Hematopoietic multipotent progenitor cell treated with erythropoietin and hydrocortisone succinate and interleukin-3 and kit ligand, for 6 days (in vitro differentiated cells): ENCODE measurements around the gene GMEB2.
A peak's percentile ranks its signal among the peaks of the same experiment; 100 is the strongest.
"Not testable (repeated sequence)": the region's sequence is repeated elsewhere in the genome, so short reads cannot be mapped to it uniquely, and the experiment has no call there.

Experiments used
- DNase-seq: peaks from one replicate; pipeline ENCODE4 v3.0.0-alpha.2; 2015

The GMEB2 gene

GRCh38 chr20:63657260-63657936 lies 30.5 kb upstream of the GMEB2 start:
- DNase-seq, result peak; percentile 40

- DNase-seq, result no peak
Observed at GRCh38 chr20:63656451-63656850, 29.6 kb upstream of the GMEB2 start.

- no peak for DNase-seq
Observed at GRCh38 chr20:63655249-63655648, 28.3 kb upstream of the GMEB2 start.

- no peak for DNase-seq
Observed at GRCh38 chr20:63653974-63654668, 27.2 kb upstream of the GMEB2 start.

- DNase-seq, result peak; percentile 90
Observed at GRCh38 chr20:63653041-63653973, 26.4 kb upstream of the GMEB2 start, which contains the start of gene STMN3. Gene STMN3, minus strand, starts transcription at chr20:63653424. Its CDS starts 79 bp downstream, at chr20:63653345.

DNA sequence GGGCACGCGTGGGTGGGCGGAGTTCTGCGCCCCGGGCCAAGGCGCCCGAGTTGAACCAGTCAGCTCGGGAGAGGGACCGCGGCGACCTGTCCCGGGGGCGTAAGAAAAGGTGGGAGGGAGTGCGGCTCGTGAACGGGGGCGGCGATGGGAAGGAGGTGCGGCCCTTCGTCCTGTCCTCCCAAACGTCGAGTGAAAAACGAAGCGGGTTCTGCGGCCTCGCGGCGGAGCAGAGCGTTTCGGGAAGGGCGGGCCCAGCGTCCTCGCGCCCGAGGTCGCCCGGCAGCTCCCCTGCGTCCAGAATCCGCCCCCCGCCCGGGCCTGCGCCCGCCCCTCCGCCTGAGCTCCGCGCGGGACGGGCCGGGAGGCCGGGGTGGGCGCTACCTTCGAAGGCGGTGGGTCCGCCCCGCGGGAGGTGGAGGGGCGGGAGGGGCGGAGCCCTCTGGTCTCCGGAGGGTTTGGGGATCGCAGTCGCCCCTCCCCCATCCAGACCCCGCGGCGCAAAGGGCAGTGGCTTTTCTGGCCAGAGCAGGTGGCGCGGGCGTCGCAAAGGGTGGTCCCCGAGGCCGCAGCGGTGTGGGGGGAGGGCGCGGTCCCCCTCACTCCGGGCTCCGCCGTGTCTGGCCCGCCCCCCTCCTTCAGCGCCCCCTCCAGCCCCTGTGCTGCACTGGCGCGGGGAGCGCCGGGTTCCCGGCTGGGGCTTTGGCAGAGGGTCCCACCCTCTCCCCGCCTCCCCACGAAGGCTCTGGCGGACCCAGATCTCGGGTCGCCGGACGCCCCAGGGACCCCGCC lies 25.5 kb upstream of the GMEB2 start:
- peak; percentile 32 for DNase-seq

GRCh38 chr20:63651942-63652191 lies 25.0 kb upstream of the GMEB2 start:
- DNase-seq, result no peak

GRCh38 chr20:63650486-63650885 lies 23.6 kb upstream of the GMEB2 start:
- DNase-seq, result not testable (repeated sequence)

DNA sequence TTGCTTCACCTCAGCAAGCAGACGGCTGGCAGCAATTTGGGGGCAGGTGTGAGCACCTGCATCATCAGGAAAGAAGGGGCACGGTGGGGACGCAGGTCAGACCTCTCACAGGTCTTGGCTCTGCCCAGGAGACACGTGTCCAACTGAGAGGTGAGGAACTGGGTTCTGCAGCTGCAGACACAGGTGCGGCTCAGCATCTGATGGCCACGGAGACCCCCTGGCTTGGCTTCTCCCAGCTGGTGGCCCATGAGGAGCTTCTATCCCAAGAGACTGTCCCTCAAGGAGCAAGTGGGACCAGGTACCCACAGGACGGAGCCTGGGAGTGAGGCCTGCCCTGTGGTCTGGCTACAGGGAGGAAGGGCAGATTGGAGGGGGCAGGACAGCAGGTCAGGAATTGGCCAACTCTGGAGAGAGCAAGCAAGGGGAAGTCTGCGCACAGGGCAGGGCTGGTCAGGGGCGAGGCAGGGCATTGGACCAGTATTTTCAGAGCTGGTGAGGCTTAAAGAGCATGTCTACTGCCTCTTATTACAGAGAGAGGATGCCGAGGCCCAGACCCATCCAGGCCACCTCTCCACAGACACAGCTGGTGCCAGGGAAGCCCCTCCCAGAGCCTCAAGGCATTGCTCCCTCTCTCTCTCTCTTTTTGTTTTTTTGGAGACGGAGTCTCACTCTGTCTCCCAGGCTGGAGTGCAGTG lies 22.1 kb upstream of the GMEB2 start:
- DNase-seq, result no peak

GRCh38 chr20:63648190-63648589 lies 21.3 kb upstream of the GMEB2 start:
- DNase-seq, result peak; percentile 57

DNA sequence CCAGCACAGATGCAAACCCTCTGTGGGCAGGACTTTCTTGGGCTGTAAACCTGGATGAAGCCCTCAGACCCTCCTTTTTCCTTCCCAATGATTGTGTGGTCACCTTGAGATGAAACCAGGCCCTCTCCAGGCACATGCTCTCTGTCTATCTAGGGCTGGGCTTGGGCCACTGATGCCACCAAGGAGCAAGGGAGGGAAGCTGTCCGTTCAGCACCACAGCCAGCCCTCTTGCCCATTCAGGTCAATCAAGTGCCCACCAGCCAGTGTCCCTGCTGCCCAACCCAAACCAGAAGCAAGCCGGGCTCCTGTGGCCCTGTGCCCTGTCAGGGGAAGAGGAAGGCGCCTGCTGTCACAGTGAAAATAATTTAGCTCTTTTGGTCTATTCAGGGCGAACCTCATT lies 18.3 kb upstream of the GMEB2 start:
- DNase-seq, result peak; percentile 44

DNA sequence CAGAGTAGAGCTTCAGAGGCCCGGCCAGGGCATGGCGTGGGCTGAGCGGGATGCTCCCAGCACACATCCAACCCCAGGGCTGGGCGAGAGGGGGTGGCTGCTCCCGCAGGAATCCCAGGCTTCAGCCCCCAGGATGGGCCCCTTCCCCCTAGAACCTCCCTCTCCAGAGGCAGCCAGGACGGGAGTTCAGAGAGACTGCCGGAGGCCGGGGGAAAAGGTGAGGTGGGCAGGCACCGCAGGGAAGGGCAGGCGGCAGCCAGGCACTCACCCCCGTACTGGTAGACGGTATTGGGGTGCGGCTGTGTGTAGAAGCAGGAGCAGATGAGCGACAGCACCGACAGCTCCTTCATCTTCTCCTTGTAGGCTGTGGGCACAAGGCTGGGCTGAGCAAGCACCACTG lies 17.0 kb upstream of the GMEB2 start:
- no peak for DNase-seq

GRCh38 chr20:63643499-63643898 lies 16.6 kb upstream of the GMEB2 start:
- no peak for DNase-seq

DNA sequence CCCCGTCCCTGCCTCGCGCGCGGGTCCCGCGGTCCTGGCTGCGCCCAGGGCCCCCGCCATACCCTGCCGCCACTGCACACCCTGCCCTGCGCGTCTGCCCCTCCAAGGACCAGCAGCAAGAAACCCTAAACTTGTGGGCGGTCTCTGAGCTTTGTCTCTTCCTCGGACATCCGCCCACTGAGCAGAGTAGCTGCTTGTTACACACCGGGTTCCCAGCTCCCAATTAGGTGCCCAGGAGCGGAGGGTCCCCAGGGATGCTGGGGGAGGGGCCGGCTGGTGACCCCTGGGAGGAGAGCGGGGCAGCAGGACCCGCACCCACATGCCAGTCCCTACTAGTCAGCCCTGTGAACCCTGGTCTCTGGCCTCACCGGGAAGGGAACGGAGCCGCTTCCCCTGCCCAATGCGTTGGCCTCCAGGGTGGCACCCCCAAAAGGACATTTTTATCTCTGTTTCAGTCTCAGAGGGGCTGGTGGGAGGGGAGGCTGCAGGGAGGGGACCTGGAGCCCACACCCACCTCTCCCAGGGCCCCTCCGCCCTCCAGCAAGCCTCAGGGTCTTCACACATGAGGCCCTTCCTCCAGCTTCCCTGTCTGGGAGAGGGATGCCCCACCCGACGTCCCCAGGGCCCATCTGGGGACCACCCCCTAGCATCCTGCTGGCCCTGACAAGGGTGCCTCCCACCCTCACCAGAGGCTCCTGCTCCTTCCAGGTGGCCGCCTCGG lies 15.8 kb upstream of the GMEB2 start:
- no peak for DNase-seq

DNA sequence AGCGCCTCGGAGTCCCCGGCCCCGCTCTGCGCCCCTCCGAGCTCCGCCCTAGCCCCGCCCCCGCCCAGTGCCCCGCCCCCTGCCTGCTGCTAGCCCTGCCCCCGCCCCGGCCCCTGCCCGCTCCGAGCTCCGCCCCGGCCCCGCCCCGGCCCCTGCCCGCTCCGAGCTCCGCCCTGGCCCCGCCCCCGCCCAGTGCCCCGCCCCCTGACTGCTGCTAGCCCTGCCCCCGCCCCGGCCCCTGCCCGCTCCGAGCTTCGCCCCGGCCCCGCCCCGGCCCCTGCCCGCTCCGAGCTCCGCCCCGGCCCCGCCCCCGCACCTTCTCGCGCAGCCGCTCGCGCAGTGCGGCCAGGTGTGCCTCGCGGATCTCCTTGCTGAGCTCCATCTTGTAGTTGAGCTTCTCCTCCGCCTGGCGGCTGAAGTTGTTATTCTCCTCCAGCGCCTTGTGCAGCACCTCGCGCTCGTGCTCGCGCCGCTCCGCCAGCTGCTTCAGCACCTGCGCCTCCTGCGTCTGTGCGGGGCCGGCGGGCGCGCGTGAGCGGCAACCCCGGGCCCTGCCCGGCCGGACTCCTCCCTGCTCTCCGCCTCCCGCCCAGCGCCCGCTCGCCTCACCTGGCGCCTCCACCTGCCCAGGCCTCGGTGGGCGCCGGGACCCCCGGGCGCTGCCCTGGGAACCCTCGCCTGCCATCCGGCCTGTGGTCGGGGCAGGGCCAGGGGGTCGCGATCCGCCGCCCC lies 15.1 kb upstream of the GMEB2 start:
- peak; percentile 84 for DNase-seq

DNA sequence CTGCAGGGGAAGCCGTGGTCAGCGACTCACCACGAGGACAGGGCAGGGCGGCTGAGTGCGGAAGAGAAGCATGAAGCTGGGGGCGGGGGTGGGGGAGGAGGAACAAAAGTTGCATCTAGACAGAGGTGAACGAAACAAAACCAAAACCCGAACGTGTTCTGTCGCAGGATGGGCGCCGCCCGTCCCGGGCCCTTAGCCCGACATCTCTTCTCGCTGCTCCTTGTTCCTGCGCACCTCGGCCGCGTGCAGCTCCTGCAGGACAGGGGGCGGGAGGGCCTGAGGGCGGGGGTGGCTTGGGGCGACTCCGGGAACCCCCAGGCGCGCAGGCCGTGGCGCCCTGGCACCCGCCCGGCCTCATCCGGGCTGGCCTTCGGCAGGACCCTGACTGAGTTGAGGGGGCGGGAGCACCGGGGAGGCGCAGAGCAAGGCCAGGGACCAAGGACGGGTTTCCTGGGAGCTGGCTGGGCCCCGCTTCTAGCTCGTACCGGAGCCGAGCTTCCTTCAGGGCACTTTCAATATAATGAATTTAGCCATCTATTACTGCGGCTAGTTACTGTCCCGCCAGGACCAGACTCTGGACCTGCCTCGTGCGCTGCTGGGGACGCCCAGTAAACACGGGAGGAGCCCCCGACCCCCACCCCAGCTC lies 14.4 kb upstream of the GMEB2 start:
- no peak for DNase-seq

DNA sequence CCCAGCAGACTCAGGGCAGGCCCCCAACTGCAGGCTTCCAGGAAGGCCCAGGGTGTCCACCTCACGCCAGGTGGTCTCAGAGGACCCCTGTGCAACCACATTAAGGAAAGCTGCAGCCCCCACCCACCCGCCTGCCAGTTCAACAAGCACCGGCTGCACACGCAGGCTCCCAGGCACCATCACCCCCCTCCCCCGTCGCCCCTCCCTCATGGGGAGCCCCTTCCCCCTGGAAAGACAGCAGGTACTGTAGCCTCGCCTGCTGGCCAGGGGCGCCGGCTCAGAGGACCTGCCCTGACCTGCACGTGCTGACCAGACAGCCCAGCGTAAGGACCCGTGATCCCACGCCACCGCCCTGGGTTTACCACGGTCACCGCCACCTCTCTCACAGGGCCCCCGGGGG lies 13.8 kb upstream of the GMEB2 start:
- not testable (repeated sequence) for DNase-seq

DNA sequence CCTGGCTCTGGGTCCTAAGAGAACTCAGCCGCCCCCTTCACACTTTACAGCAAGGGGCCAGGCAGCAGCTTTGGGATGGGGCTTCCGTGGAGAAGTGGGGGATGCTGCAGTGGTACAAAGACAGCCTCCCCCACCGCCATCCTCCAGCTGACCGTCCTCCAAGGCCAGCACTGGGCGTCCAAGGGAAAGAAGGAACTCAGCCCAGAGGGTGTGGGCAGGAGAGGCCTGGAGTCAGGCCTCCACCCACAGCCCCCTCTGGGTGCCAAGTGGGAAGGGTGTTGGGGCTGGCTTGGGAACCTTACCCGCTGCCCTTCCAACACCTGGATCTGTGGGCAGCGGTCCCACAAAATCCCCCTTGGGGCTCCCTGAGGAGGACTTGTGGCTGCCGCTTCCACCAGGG lies 13.2 kb upstream of the GMEB2 start:
- no peak for DNase-seq

GRCh38 chr20:63639093-63639975 lies 12.4 kb upstream of the GMEB2 start:
- DNase-seq, result peak; percentile 48
